HepG2 (cell line): ENCODE measurements around the gene GRM8. TPM values are rescaled to one million over a fixed set of nuclear protein-coding genes. Genes with fewer than 3 reads are reported as not detected.
A peak's percentile ranks its signal among the peaks of the same experiment; 100 is the strongest.

ENCODE experiments used
- CCAR2 ChIP-seq: fragments of 200-400 bp; formaldehyde crosslinking; optimal IDR thresholded peaks from 2 replicates; pipeline ENCODE3; 2018; ENCODE audit warnings: low read depth, mild to moderate bottlenecking, low read length, moderate library complexity
- FOXK1 ChIP-seq: sonication (generic); formaldehyde crosslinking; IDR thresholded peaks from 2 replicates; pipeline ENCODE4 v1.4.0; 2020; ENCODE audit warnings: low read depth, missing genetic modification reagents, borderline replicate concordance
- KLF6 ChIP-seq: IDR thresholded peaks from 2 replicates; pipeline ENCODE4 v1.8.0; 2016; ENCODE audit warnings: missing biosample characterization, missing genetic modification reagents
- KMT2B ChIP-seq: IDR thresholded peaks from 2 replicates; pipeline ENCODE4 v1.6.1; 2016; ENCODE audit warnings: missing genetic modification reagents, missing compliant biosample characterization
- MED8 ChIP-seq: sonication (generic); formaldehyde crosslinking; IDR thresholded peaks from 2 replicates; pipeline ENCODE4 v1.8.1; 2023; ENCODE audit warnings: mild to moderate bottlenecking, missing genetic modification reagents; ENCODE audit not compliant: insufficient replicate concordance
- MIER2 ChIP-seq: IDR thresholded peaks from 2 replicates; pipeline ENCODE4 v1.6.1; 2016; ENCODE audit warnings: missing biosample characterization, missing genetic modification reagents
- NPAS2 ChIP-seq: sonication (generic); formaldehyde crosslinking; IDR thresholded peaks from 2 replicates; pipeline ENCODE4 v1.8.0; 2022; ENCODE audit warnings: mild to moderate bottlenecking, missing genetic modification reagents, borderline replicate concordance
- PHF5A ChIP-seq: IDR thresholded peaks from one replicate; pipeline ENCODE4 v1.6.1; 2018; ENCODE audit warnings: low read depth, missing genetic modification reagents; ENCODE audit not compliant: unreplicated experiment
- PRPF4 ChIP-seq: fragments of 200-400 bp; formaldehyde crosslinking; IDR thresholded peaks from 2 replicates; pipeline ENCODE4 v1.6.1; 2016; ENCODE audit warnings: low read length, low read depth; ENCODE audit not compliant: poor library complexity, severe bottlenecking
- RFXANK ChIP-seq: IDR thresholded peaks from 2 replicates; pipeline ENCODE4 v1.6.1; 2016
- SIX4 ChIP-seq: sonication (generic); formaldehyde crosslinking; IDR thresholded peaks from 2 replicates; pipeline ENCODE4 v1.4.0; 2020; ENCODE audit warnings: missing genetic modification reagents
- SMC3 ChIP-seq: IDR thresholded peaks from 2 replicates; pipeline ENCODE4 v1.6.1; 2011; ENCODE audit warnings: low read length, improper control_type of control experiment
- TOE1 ChIP-seq: sonication (generic); formaldehyde crosslinking; IDR thresholded peaks from 2 replicates; pipeline ENCODE4 v1.4.0; 2020; ENCODE audit warnings: mild to moderate bottlenecking, missing genetic modification reagents
- ZBTB38 ChIP-seq: sonication (generic); formaldehyde crosslinking; IDR thresholded peaks from 2 replicates; pipeline ENCODE4 v1.5.1; 2020; ENCODE audit warnings: mild to moderate bottlenecking, missing genetic modification reagents
- ZNF235 ChIP-seq: sonication (generic); formaldehyde crosslinking; IDR thresholded peaks from 2 replicates; pipeline ENCODE4 v1.8.1; 2023; ENCODE audit warnings: mild to moderate bottlenecking, missing genetic modification reagents, borderline replicate concordance
- ZNF264 ChIP-seq: sonication (generic); formaldehyde crosslinking; IDR thresholded peaks from 2 replicates; pipeline ENCODE4 v1.4.0; 2020; ENCODE audit warnings: missing genetic modification reagents
- ZNF274 ChIP-seq: sonication (generic); formaldehyde crosslinking; IDR thresholded peaks from 2 replicates; pipeline ENCODE4 v1.5.1; 2020; ENCODE audit warnings: mild to moderate bottlenecking, missing genetic modification reagents
- ZNF703 ChIP-seq: sonication (generic); formaldehyde crosslinking; IDR thresholded peaks from 2 replicates; pipeline ENCODE4 v1.5.1; 2020; ENCODE audit warnings: missing genetic modification reagents, mild to moderate bottlenecking, moderate library complexity, borderline replicate concordance
- polyA plus RNA-seq, 8 experiments: library from polyadenylated mRNA; depleted of rRNA in 3 of 8; stranded (reverse) in 7 of 8; unstranded in 1 of 8; fragments of >200 nt; fragmentation: Illumina TruSeq in 4 of 8; extraction: Trizol in 4 of 8; gene quantifications; 2 replicates each; pipeline versions ENCODE4 v1.2.1 to v1.2.3, GENCODE V29; 2011 to 2016; ENCODE audit warnings: low read depth in 4 of 8, missing spikeins in 1 of 8, mixed read lengths in 1 of 8; ENCODE audit not compliant: insufficient read depth in 1 of 8
- total RNA-seq, 5 experiments: library from RNA; depleted of rRNA; stranded (reverse); fragments of >200 nt; fragmentation: Illumina TruSeq; extraction: Trizol; gene quantifications; 2 replicates each; pipeline ENCODE4 v1.2.3, GENCODE V29; 2016; ENCODE audit warnings: low read depth in 1 of 5
- TF ChIP-seq, protein P1 (sequence below): sonication (generic); formaldehyde crosslinking; IDR thresholded peaks from 2 replicates; pipeline ENCODE4 v1.4.0; 2020; ENCODE audit warnings: mild to moderate bottlenecking, missing genetic modification reagents
- TF ChIP-seq, protein P2 (sequence below): sonication (generic); formaldehyde crosslinking; IDR thresholded peaks from 2 replicates; pipeline ENCODE4 v1.5.0; 2020; ENCODE audit warnings: mild to moderate bottlenecking, missing genetic modification reagents
- TF ChIP-seq, protein P3 (sequence below): sonication (generic); formaldehyde crosslinking; IDR thresholded peaks from 2 replicates; pipeline ENCODE4 v1.5.0; 2020; ENCODE audit warnings: missing genetic modification reagents, mild to moderate bottlenecking, borderline replicate concordance
- TF ChIP-seq, protein P4 (sequence below): sonication (generic); formaldehyde crosslinking; IDR thresholded peaks from 2 replicates; pipeline ENCODE4 v1.5.1; 2020; ENCODE audit warnings: missing genetic modification reagents, mild to moderate bottlenecking, borderline replicate concordance

GRM8 gene
- total and polyA plus RNA-seq, 2 of the 13 experiments (the other 11 are each of a cell fraction or from before 2014, with no cell fraction given): not detected

DNA sequence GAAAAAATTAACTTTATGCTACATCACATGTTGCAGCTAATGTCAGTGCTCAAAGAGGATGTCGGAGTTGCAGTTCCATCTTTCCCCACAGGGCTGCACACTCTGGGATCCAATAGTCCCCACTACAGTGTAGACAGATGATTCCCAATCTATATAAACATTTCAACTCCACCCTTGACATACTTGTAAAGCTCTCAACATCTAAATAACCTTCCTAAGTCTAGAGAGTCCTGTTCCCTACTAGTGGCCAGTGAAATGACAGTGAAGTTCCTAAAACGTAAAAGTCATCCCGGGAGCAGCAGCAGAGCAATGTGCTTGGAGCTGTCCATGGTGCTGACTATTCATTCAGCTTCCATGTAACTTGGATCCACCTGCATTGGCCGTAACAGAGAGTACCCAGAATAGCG, 145.1 kb downstream of the GRM8 start (continued):
- TF ChIP-seq, protein P1, sequence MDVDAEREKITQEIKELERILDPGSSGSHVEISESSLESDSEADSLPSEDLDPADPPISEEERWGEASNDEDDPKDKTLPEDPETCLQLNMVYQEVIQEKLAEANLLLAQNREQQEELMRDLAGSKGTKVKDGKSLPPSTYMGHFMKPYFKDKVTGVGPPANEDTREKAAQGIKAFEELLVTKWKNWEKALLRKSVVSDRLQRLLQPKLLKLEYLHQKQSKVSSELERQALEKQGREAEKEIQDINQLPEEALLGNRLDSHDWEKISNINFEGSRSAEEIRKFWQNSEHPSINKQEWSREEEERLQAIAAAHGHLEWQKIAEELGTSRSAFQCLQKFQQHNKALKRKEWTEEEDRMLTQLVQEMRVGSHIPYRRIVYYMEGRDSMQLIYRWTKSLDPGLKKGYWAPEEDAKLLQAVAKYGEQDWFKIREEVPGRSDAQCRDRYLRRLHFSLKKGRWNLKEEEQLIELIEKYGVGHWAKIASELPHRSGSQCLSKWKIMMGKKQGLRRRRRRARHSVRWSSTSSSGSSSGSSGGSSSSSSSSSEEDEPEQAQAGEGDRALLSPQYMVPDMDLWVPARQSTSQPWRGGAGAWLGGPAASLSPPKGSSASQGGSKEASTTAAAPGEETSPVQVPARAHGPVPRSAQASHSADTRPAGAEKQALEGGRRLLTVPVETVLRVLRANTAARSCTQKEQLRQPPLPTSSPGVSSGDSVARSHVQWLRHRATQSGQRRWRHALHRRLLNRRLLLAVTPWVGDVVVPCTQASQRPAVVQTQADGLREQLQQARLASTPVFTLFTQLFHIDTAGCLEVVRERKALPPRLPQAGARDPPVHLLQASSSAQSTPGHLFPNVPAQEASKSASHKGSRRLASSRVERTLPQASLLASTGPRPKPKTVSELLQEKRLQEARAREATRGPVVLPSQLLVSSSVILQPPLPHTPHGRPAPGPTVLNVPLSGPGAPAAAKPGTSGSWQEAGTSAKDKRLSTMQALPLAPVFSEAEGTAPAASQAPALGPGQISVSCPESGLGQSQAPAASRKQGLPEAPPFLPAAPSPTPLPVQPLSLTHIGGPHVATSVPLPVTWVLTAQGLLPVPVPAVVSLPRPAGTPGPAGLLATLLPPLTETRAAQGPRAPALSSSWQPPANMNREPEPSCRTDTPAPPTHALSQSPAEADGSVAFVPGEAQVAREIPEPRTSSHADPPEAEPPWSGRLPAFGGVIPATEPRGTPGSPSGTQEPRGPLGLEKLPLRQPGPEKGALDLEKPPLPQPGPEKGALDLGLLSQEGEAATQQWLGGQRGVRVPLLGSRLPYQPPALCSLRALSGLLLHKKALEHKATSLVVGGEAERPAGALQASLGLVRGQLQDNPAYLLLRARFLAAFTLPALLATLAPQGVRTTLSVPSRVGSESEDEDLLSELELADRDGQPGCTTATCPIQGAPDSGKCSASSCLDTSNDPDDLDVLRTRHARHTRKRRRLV (CRISPR knock-in tag): no peak
- TF ChIP-seq KMT2B (peak; percentile 62), SIX4 (CRISPR knock-in tag) (peak; percentile 57), ZNF703 (CRISPR knock-in tag) (no peak; the same call in 1 of the 2 replicates), MIER2 (CRISPR knock-in tag) (peak; percentile 100), TOE1 (0 out of 2 replicates have a peak, but pooled peaks have one; percentile 60), SMC3 (no peak; the same call in 1 of the 2 replicates), ZNF235 (CRISPR knock-in tag) (no peak), ZNF274 (CRISPR knock-in tag) (no peak), PRPF4 (no peak), RFXANK (CRISPR knock-in tag) (0 out of 2 replicates have a peak, but pooled peaks have one; percentile 67), KLF6 (CRISPR knock-in tag) (peak; percentile 97), PHF5A (CRISPR knock-in tag) (no peak), NPAS2 (CRISPR knock-in tag) (no peak), FOXK1 (CRISPR knock-in tag) (peak; percentile 74; the same call in 1 of the 2 replicates), ZBTB38 (CRISPR knock-in tag) (no peak), CCAR2 (no peak), ZNF264 (peak; percentile 80), MED8 (CRISPR knock-in tag) (no peak)
- TF ChIP-seq, protein P2, sequence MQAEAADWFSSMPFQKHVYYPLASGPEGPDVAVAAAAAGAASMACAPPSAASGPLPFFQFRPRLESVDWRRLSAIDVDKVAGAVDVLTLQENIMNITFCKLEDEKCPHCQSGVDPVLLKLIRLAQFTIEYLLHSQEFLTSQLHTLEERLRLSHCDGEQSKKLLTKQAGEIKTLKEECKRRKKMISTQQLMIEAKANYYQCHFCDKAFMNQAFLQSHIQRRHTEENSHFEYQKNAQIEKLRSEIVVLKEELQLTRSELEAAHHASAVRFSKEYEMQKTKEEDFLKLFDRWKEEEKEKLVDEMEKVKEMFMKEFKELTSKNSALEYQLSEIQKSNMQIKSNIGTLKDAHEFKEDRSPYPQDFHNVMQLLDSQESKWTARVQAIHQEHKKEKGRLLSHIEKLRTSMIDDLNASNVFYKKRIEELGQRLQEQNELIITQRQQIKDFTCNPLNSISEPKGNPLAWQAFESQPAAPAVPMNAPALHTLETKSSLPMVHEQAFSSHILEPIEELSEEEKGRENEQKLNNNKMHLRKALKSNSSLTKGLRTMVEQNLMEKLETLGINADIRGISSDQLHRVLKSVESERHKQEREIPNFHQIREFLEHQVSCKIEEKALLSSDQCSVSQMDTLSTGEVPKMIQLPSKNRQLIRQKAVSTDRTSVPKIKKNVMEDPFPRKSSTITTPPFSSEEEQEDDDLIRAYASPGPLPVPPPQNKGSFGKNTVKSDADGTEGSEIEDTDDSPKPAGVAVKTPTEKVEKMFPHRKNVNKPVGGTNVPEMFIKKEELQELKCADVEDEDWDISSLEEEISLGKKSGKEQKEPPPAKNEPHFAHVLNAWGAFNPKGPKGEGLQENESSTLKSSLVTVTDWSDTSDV (CRISPR knock-in tag): no peak
- TF ChIP-seq, protein P3, sequence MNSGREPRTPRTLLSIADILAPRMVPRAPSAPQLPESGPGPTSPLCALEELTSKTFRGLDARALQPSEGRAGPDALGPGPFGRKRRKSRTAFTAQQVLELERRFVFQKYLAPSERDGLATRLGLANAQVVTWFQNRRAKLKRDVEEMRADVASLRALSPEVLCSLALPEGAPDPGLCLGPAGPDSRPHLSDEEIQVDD (CRISPR knock-in tag): no peak
- TF ChIP-seq, protein P4, sequence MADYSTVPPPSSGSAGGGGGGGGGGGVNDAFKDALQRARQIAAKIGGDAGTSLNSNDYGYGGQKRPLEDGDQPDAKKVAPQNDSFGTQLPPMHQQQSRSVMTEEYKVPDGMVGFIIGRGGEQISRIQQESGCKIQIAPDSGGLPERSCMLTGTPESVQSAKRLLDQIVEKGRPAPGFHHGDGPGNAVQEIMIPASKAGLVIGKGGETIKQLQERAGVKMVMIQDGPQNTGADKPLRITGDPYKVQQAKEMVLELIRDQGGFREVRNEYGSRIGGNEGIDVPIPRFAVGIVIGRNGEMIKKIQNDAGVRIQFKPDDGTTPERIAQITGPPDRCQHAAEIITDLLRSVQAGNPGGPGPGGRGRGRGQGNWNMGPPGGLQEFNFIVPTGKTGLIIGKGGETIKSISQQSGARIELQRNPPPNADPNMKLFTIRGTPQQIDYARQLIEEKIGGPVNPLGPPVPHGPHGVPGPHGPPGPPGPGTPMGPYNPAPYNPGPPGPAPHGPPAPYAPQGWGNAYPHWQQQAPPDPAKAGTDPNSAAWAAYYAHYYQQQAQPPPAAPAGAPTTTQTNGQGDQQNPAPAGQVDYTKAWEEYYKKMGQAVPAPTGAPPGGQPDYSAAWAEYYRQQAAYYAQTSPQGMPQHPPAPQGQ (CRISPR knock-in tag): no peak
